CMK (cell line): Measurements from ENCODE around the gene ADGRG7.

Experiments
- DNase-seq: peaks from one replicate; pipeline ENCODE4 v3.0.0-alpha.2; 2010; ENCODE audit warnings: low read depth

The ADGRG7 gene

DNA sequence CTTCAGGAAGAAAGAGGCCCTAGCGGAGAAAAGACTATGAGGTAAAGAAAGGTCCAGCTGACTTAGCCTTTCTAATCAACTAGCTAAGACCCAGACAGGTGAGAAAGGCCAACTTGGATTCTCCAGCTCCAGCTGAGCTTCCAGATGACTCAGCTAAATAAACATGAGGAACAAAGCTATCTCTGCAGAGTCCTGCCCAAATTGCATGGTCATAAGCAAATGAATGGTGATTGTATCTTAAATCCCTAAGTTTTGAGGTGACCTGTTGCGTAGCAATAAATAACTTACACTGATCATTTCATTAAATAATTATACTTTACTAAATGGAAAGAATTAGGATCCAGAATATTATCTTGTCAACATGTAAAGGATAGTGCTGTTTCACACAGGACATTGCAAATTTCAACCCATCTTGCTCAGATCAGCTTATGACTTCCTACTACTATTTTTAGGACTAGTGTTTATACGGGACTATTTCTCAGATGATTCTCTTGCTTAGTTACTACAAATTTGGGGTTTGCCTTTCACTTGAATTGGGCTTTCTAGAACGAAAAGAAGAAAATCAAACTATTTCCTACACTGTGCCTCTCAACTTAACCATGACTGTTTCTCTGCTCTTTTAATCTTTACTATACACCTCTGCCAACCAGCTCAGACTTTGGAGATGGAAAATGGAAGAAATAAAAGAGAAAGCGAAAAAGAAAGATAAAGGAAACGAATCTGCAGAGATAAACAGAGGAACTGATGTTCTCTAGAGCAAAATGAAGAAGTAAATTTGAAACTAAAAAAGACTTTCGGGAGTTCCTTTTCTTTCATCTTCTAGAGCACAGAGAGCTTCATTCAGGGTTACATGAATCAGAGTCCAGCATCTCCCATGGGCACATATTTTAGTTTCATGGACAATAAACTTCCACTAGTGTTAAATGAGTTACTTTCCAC lies 6.6 kb upstream of the ADGRG7 start:
- DNase-seq: no peak

DNA sequence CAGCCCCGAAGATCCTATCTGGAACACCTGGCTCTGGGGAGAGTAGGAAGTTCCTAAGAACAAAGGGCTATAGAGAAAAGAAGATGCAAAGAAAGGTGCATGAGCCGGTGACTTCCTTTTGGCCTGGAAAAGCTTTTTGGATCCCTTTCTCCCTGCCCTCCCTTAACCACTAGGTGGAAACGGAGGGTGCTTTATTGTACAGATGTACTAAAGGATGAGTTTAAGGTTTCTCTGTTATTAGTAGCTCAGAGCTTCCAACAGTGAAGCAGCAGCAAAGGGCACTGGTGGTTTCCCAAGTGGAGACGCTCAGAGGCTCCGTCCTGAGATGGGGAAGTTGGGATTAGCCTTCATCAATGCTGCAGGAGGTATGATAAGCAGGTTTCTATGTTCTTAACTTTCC lies 5.9 kb upstream of the ADGRG7 start:
- no peak for DNase-seq

DNA sequence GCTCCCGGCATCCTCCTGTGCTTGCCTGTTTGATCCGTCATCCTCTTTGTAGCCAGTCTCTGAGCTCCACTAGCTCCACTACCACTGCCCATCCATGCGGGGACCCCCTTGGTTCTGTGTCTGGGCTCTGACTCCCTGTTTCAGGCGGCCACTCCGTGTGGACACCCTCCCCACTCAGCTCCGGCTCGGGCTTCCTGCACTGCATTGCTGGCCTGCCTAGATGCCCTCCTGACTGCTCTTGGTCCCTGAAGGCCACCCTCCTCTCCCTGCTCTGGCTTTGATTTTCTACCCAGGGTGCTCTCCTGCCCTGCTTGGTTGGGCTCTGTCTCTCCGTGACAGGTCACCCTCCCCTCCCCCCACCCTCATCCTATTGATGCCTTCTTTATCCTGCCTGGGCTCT lies 4.0 kb upstream of the ADGRG7 start:
- no peak for DNase-seq

DNA sequence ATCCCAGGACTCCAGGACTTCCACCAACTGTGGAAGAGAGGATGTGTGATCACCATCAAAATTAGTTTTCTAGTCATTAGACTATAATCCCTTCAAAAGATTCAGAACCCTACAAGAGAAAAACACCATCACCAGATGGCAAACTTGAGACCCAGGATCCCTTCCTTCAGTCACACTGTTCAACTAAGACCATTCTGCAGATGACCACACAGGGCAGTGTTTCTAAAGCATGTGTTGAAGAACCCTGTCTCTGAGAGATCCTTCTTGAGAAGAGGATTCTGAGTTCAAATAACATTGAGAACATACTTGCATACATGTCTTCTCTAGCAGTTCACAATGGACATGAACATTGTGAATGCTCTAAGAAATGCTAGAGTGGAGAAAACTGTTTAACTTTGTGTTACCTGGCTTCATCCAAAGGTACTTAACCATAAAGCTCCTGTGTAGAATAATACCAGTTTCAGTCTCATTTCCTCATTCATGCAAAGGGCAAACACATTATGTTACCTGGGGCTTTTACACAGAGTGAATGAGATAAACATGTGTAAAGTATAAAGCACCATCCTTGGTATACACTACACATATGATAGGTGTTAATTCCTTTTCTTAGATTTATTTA lies 2.4 kb upstream of the ADGRG7 start:
- no peak for DNase-seq

DNA sequence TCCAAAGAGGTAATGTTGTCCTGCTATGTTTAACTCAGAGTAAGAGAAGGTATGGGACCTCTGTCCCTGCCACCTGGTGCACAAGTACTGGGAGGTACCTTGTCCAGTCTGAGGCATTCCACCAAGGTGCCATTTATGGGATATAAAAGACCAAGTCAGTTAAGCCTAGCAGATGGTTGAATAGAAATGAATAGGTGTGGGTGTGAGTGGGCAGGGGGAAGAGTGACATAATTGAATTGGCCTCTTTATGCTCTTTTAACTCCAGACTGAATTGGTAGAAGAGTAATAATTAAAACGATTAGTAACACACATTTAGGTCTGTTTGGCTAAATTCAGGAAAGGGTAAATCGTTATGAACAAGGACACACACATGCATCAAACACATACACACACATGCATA lies 562 bp downstream of the ADGRG7 start:
- no peak for DNase-seq

DNA sequence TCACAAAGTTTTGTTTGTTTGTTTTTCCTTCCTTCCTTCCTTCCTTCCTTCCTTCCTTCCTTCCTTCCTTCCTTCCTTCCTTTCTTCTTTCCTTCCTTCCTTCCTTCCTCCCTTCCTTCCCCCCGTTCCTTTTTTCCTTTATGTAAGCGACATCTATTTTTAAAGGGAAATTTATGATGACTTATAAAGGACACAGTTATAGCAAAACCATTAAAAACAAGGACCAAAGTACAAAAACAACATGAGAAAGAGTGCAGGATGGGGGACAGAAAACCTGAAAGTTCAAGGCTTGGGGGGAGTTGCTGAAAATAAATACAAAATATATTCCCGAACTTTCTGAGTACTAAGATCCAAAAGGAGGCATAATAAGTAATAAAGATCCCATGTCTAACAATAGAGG lies 1.8 kb downstream of the ADGRG7 start:
- DNase-seq: no peak

DNA sequence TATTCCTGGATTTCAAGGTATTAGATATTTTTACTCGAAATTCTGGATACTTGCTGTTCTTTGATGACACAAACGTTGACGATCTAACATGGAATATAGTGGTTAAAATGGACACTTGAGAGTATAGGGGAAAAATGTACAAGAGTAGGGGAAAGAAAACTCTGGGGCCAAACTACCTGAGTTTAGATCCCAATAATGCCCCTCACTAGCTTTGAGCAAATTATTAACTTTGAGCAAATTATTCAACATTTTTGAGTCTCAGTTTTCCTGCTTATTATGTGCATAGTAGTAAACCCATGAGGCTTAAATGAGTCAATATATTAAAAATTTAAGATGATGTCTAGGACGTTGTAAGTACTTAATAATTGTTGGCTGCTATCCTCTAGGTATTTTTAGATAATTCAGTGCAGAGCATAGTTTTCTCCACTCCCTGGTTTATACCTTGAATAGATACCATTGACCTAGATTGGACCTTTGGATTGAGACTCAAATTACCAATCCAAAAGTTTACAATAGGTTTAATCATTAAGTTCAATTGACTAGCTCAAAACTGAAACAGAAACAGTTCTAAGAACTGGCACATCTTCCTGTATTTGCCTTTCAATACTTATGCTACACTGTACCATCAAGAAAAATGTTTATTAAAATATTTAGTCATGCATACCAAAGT lies 4.5 kb downstream of the ADGRG7 start:
- no peak for DNase-seq

DNA sequence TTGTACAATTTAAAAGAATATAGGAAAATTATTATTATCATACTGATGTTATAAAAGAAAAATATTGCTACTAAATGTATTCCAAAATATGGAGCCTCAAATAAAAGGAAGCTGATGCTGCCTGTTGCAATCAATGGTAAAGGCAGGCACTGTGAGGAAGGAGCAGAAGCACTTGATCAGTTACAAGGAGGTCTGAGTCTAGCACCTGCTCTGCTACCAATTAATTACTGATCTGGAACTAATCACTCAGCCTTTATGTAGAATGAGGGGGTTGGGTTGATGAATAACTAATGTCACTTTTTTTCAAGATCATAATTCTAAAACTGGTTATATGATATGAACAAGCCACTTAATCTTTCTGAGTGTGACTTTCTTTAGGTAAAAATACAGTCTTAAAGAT lies 5.5 kb downstream of the ADGRG7 start:
- DNase-seq: no peak

DNA sequence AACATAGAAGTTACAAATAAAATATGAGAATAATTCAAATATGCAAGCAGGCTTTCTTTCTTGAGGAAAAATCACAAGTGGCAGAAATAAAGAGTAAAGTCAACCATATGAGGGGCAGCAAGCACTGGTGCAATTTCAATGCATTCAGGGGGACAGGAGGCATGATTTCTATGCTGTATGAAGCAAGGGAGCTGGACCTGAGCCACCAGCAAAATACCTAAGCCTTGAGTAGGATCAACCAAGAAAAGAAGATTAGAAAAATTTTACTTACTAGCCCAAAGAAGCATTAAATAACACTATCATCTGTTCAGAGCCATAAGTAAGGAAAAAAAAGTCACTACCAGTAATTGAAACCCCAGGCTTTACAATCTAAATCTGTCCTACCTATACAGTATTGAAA lies 6.3 kb downstream of the ADGRG7 start:
- DNase-seq: no peak

DNA sequence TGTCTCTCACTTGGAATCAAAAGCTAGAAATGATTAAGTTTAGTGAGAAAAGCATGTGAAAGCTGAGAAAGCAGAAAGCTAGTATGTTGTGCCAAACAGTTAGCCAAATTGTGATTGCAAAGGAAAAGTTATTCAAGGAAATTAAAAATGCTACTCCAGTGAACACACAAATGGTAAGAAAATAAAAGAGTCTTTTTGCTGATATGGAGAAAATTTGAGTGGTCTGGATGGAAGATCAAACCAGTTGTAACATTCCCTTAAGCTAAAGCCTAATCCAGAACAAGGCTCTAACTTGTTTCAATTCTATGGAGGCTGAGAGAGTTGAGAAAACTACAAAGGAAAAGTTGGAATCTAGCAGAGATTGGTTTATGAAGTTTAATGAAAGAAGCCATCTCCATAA lies 11.8 kb downstream of the ADGRG7 start:
- no peak for DNase-seq

DNA sequence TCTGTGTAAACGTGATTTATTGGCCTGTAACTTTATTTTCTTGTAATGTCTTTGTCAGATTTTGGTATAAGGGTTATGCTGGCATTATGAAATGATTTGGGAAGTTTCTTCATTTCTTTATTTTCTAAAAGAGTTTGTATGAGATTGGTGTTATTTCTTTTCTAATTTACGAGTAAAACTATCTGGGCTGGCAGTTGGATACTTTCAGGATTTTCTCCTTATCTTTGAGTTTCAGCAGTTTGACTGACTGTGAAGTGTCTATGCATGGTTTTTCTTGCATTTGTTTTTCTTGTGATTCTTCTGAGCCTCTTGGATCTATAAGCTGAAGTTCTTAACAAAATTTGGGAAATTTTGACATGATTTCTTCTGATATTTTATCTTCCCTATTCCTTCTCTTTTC lies 18.1 kb downstream of the ADGRG7 start:
- DNase-seq: no peak

DNA sequence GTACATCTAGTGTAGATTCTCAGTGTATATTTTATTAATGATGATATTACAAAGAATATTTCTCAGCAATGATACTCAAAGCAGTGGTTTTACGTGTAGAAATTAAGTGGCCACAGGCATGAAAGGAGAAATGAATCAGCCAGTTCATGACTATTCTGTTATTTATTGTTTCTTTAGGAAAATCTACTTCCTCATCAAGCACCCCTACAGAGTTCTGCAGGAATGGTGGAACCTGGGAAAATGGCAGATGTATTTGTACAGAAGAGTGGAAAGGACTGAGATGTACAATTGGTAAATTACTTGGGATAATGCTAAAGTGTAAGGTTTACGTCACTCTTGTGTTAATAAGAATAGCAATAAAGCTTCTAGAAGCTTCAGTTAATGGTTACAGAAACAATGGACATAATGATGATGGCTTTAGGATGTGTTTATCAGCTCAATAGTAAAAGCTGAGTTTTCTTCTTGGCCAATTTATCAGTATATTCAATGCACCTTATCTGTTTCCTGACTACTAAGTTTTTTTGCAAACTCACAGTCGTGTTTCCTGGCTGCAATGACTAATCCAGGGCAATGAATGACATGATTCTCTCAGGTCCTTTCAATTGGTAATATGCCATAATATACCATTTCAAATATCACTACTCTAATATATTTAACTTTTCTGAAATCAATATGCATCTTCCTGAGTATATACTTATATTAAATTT lies 20.2 kb downstream of the ADGRG7 start:
- no peak for DNase-seq

DNA sequence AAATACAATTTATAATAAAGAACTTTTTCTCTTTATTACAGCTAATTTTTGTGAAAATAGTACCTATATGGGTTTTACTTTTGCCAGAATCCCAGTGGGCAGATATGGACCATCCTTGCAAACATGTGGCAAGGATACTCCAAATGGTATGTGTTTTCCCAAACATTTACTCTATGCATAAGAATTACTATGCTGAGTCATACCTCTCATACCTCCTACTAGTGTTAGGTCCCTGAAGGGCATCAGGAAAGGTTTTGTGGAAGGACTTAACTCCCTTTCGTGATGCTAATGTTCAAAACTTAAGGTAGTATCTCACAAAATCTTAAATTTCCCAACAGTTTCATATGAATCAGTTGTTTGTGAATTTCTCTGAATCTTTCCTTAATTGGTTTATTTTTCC lies 21.3 kb downstream of the ADGRG7 start:
- DNase-seq: no peak

DNA sequence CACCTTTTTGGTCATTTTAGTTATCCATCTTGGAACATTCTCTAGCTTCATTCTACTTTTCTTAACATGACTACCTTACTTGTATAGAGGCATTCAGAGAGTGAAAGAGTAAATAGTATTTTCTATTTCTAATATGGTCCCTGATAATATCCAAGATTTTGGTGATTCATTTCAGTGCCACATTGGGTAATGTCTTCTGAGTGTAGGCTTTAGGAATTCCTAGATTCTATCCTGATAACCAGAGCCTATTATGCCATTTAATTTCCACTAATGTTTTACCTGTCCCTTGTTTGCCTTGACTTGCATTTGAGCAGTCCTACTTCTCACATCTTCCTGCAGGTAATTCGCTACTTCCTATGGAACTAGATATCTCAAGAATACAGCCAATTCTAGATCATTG lies 21.8 kb downstream of the ADGRG7 start:
- DNase-seq: no peak

DNA sequence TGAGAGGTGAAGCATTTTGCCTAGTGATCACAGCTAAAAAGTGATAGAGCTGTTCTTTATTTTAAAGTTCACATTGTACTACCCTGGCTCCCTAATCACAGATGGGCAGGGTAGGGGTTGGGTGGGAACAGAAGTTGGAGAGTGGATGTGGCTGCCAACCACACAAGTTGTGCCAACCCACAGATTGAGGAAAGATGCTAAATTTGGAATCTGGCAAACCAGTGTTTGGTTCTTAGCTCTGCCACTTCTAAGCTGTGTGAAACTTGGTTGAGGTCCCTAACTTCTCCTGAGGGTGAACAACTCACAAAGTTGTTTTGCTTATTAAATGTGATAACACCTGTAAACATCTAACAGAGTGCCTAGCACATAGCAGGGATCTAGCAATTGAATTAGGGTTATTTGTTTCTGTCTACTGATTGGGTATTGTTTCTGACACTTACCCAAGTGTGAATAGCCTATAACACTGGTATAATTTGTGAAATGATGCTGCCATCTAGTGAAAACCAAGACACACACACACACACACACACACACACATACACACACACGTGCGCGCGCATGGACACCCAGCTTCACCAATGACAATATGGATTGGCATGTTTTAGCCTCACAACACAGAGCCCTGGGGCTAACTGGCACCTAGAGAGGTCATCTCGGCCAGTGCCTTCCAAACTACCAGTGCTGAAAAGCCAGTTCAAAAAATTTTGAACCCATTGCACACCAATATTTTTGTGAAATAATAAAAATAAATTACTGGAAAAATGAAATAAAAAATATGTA lies 25.3 kb downstream of the ADGRG7 start:
- DNase-seq: no peak

DNA sequence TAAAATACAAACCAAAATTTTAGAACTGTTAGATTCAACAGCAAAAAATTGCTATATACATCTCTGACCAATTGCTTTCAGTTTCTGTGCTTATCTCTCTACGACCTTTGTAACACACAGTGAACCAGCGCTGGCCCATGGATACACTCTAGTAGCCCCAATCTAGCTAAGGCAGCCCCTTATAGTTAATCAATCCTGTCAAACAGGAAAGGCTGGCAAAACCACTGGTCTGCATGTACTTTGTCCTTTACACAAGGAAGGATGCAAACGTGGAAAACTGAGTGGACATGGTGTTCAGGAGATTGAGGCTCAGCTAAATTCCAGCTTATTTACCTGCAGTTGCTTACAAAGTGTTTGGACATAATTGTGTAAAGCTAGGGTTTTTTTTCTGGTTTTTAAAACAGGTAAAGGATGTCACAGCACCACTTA lies 25.9 kb downstream of the ADGRG7 start:
- DNase-seq: no peak

DNA sequence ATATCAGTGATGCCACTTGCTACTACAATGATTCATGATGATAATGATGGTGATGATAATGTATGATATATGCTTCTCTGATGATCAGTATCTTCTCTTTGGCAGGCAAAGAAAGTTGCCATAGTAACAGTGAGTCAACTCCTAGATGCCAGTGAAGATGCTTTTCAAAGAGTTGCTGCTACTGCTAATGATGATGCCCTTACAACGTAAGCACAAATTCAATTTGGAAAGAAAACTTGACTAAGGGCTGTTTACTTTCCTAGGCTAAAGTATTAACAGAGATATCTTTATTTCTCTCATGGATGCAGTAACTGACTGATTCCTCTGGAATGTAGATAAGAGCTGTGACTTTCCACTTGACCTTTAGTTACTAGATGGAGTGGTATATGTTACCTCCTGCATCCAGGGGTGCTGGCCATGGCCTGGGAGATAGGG lies 27.8 kb downstream of the ADGRG7 start:
- DNase-seq: no peak

DNA sequence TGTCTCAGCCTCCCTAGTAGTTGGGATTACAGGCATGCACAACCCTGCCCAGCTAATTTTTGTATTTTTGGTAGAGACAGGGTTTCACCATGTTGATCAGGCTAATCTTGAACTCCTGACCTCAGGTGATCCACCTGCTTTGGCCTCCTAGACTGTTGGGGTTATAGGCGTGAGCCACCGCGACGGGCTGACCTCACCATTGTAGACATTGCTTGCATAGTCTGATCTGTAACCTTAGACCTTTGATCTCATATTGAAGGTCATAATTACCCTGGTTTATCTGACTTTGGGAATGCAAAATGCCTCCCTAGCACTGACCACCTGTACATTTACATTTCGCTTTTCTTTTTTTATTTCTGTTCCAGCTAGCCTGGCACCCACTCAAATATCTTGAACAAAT lies 31.2 kb downstream of the ADGRG7 start:
- DNase-seq: no peak

DNA sequence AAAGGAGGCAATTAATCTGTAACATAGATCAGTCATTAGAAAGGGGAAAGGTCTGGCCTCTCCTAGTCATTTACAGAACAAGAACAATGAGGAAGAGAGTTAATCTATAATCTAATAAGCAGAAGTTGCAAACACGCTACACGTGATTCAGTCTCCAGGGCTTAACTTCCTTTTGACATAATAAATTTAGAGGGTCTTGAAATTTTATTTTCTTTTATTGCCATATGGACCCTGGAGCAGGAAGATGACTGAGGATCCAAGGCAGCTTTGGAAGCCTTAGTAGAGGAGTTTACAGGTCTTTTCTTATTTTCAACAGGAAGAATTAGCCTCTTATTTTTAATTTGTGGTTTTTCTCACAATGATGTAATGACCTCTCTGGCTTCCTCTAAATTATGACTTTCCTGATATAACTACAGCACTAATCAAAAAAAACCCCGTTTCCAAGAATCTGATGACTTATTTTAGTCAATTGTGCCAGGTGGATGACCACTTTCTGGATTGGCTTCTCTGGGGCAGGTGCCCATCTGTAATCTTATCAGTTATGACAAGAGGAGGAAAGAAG lies 32.2 kb downstream of the ADGRG7 start:
- no peak for DNase-seq

DNA sequence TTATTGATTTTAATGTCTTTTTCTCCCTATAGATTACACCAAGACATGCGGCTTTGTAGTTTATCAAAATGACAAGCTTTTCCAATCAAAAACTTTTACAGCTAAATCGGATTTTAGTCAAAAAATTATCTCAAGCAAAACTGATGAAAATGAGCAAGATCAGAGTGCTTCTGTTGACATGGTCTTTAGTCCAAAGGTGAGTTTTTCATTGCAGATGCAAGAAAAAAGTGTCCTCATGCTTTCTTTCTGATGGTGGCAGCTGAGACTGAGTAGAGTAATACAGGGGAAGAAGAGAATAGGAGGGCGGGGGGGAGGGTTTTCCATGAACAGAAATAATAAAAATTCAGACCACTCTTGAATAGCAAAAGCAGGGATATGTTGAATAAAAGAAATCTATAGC lies 36.5 kb downstream of the ADGRG7 start:
- no peak for DNase-seq

DNA sequence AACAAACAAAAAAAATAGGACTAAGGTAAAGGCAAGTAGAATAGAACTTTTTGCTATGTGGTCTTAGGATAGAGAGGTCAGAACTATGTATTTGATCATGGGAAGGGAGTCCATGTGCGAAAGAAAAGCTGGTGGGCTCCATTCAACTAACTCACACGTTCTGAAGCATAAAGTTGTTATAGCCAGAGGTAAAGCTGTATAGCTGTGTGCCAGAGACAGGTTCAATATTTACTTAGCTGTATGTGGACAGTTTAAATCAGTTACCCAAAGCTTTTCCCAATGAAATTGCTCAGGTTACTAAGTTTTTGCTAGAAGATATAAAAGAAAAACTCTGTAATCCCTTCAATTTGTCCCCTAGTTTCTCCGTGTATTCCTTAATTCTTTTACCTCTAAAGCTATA lies 37.8 kb downstream of the ADGRG7 start:
- no peak for DNase-seq
